Body of pancreas (tissue), 4 donors: ENCODE data around the gene COL23A1. TPM values are rescaled to one million over a fixed set of nuclear protein-coding genes. Genes with fewer than 3 reads are reported as not detected.

Experiments
- ATAC-seq: fragments of 150-250 bp; one replicate; pipeline ENCODE4 v1.9.1; 2016
- DNase-seq, 4 donors: peaks; one replicate each; pipeline ENCODE4 v3.0.0-alpha.2; 2019
- H3K27ac ChIP-seq, 4 donors: fragments of 200-600 bp; sonication (generic); 1 replicate in 3 of 4; 2 replicates in 1 of 4; pipeline versions ENCODE4 v1.5.1 to v1.6.1; 2016 to 2019; ENCODE audit warnings: mild to moderate bottlenecking in 1 of 4, mixed read lengths in 1 of 4, moderate library complexity in 1 of 4
- H3K27me3 ChIP-seq, 2 donors: fragments of 200-600 bp; sonication (generic); one replicate each; pipeline ENCODE4 v1.6.0; 2016; ENCODE audit warnings: mild to moderate bottlenecking in 1 of 2
- H3K36me3 ChIP-seq, 2 donors: fragments of 200-600 bp; sonication (generic); replicated peaks in 1 of 2; 2 replicates each; pipeline ENCODE4 v1.5.1; 2016; ENCODE audit warnings: low read depth in 2 of 2; ENCODE audit not compliant: insufficient read depth in 1 of 2
- H3K4me1 ChIP-seq: fragments of 200-600 bp; sonication (generic); one replicate; pipeline ENCODE4 v1.6.0; 2016
- H3K4me3 ChIP-seq, 2 donors: fragments of 200-600 bp; sonication (generic); 1 replicate in 1 of 2; 2 replicates in 1 of 2; pipeline ENCODE4 v1.5.1; 2016 to 2019
- H3K9me3 ChIP-seq, 3 donors: fragments of 200-600 bp; sonication (generic); 1 replicate in 2 of 3; 2 replicates in 1 of 3; pipeline ENCODE4 v1.5.1; 2016
- CTCF ChIP-seq, 7 experiments: fragments of 450-650 bp in 4 of 7; fragments of 200-600 bp in 3 of 7; sonication (generic) in 3 of 7; IDR thresholded peaks; one replicate each; pipeline ENCODE4 v1.5.1; 2016 to 2019; ENCODE audit warnings: antibody characterized with exemption in 7 of 7
- POLR2A ChIP-seq, 3 donors: fragments of 450-650 bp; IDR thresholded peaks; one replicate each; pipeline ENCODE4 v1.6.1; 2016; ENCODE audit warnings: antibody characterized with exemption in 3 of 3, mild to moderate bottlenecking in 2 of 3
- WGBS, 2 donors: methylation state at CpG; one replicate each; pipeline ENCODE4 v1.1.5; 2017; 5-methylcytosine and 5-hydroxymethylcytosine counted together
- intact Hi-C: fragments of 100-400 bp; cut with DNase I; formaldehyde crosslinking; loops from one replicate; pipeline ENCODE4 v1.15.1; 2023
- total RNA-seq, 2 donors: library from RNA; depleted of rRNA; stranded (reverse); fragments of >200 nt; gene quantifications; one replicate each; pipeline ENCODE4 v1.1.0, GENCODE V29; 2016

The COL23A1 gene
- total RNA-seq, 2 donors from 2014 or later = not detected

- ATAC-seq (no peak), DNase-seq (peak in 1 of 4 donors; percentile 11)
- peak overlapping the region in 2 of 4 donors; percentile 92 to 96 for H3K27ac ChIP-seq
- intact Hi-C loops = no loop called here
- no peaks in the 10 kb centered on the region for H3K9me3 ChIP-seq
- no peaks in the 10 kb centered on the region for H3K27me3 ChIP-seq
- 5 to 6% methylated on average over 15 of the region's 15 CpGs for WGBS, 2 donors
- TF ChIP-seq POLR2A (IDR thresholded peaks at IDR 0.05) = no peak
- H3K4me3 ChIP-seq = peak overlapping the region in 1 of 2 donors; percentile 51
- peaks cover 25% of the 10 kb centered on the region for H3K4me1 ChIP-seq
- H3K36me3 ChIP-seq = peaks cover 5 to 7% of the 10 kb centered on the region in 2 donors
These were observed 34.7 kb upstream of the COL23A1 start for GRCh38 chr5:178624631-178625546.

GRCh38 chr5:178622679-178623247 lies 32.6 kb upstream of the COL23A1 start:
- no peak overlapping the region for H3K4me3 ChIP-seq
- H3K27ac ChIP-seq = no peak overlapping the region
- intact Hi-C loops = no loop called here
- H3K27me3 ChIP-seq = no peaks in the 10 kb centered on the region
- no peaks in the 10 kb centered on the region for H3K9me3 ChIP-seq
- TF ChIP-seq CTCF (IDR thresholded peaks at IDR 0.05) = no peak
- H3K4me1 ChIP-seq = peaks cover 25% of the 10 kb centered on the region
- ATAC-seq (no peak), DNase-seq (no peak)
- peaks cover 5 to 17% of the 10 kb centered on the region in 2 donors for H3K36me3 ChIP-seq
- WGBS, 2 donors = 64 to 70% methylated on average over 4 of the region's 4 CpGs

- H3K9me3 ChIP-seq = no peaks in the 10 kb centered on the region
- ATAC-seq (no peak), DNase-seq (no peak)
- no peak overlapping the region for H3K4me3 ChIP-seq
- TF ChIP-seq POLR2A (IDR thresholded peaks at IDR 0.05) (no peak), CTCF (IDR thresholded peaks at IDR 0.05) (no peak)
- intact Hi-C loops = no loop called here
- no peak overlapping the region for H3K27ac ChIP-seq
- H3K27me3 ChIP-seq = no peaks in the 10 kb centered on the region
- peaks cover 16% of the 10 kb centered on the region for H3K4me1 ChIP-seq
- peaks cover 9 to 37% of the 10 kb centered on the region in 2 donors for H3K36me3 ChIP-seq
- WGBS, 2 donors = 39 to 48% methylated on average over 1 of the region's 1 CpG
These were observed 29.2 kb upstream of the COL23A1 start for GRCh38 chr5:178619390-178619789.

- Histone ChIP-seq H3K36me3 (peaks cover 6 to 54% of the 10 kb centered on the region in 2 donors), H3K27me3 (no peaks in the 10 kb centered on the region), H3K9me3 (no peaks in the 10 kb centered on the region), H3K4me1 (no peaks in the 10 kb centered on the region), H3K27ac (no peak overlapping the region), H3K4me3 (no peak overlapping the region)
- intact Hi-C loops = no loop called here
- ATAC-seq (no peak), DNase-seq (no peak)
- TF ChIP-seq POLR2A (IDR thresholded peaks at IDR 0.05) (no peak), CTCF (IDR thresholded peaks at IDR 0.05) (no peak)
- WGBS, 2 donors = 71 to 76% methylated on average over 7 of the region's 7 CpGs
These were observed 22.1 kb upstream of the COL23A1 start for GRCh38 chr5:178612299-178612698.

- TF ChIP-seq POLR2A (IDR thresholded peaks at IDR 0.05) (no peak), CTCF (IDR thresholded peaks at IDR 0.05) (no peak)
- no peak overlapping the region for H3K27ac ChIP-seq
- intact Hi-C loops = no loop called here
- no peaks in the 10 kb centered on the region for H3K9me3 ChIP-seq
- WGBS, 2 donors = 74 to 79% methylated on average over 3 of the region's 3 CpGs
- H3K36me3 ChIP-seq = peaks cover 23 to 45% of the 10 kb centered on the region in 2 donors
- H3K27me3 ChIP-seq = no peaks in the 10 kb centered on the region
- no peak overlapping the region for H3K4me3 ChIP-seq
- no peak for ATAC-seq
- no peak for DNase-seq
- no peaks in the 10 kb centered on the region for H3K4me1 ChIP-seq
These were observed 16.1 kb upstream of the COL23A1 start for GRCh38 chr5:178606269-178606668.
